ENCODE data around the gene P4HB. TPM values are rescaled to one million over a fixed set of nuclear protein-coding genes. Genes with fewer than 3 reads are reported as not detected.
A peak's percentile ranks its signal among the peaks of the same experiment; 100 is the strongest.
"Not testable (repeated sequence)": the region's sequence is repeated elsewhere in the genome, so short reads cannot be mapped to it uniquely, and the experiment has no call there.

The P4HB gene
- total RNA-seq, 4 donors from 2014 or later: 497 to 717 (median 621) TPM

DNA sequence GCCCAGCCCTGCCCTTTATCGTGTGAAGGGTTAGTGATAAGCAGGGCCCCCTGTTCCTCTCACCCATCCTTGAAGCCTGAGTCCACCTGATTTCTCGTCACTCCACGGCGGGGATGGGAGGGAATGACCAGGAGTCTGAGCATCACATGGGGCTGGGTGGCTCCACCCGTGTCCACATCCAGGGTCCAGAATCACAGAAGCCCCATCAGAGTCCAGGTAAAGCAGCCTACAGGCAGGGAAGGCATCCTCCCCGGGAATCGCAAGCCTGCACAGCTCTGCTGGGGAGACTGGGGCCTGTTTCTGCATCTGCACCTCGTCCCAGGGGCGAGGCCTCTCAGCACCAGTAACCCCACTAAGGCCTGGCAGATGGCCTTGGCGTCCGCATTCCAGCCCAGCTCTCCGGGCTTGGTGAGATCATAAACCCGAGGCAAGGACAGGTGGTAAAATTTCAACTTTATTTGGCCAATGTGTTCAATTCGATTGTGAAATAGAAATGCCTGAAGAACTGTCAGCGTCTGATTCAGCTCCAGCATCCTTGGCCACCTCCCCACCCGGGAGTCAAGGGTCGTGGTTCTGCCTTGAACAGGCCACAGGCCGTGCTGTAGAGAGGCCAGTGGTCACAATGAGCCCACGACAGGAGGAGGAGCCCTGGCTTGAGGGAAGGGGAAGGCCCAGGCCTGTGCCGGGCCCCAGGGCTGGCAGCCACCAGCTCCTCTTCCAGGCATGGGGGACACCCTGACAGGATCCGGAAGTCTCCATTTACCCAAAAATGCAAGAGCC lies 17.4 kb downstream of the P4HB start:
- peak; percentile 3 to 16 for ATAC-seq
- Histone ChIP-seq H3K27ac (peak overlapping the region; percentile 98 to 99 (median 99)), H3K36me3 (peaks cover 0 to 48% of the 10 kb centered on the region in 2 donors), H3K9me3 (no peaks in the 10 kb centered on the region), H3K4me3 (no peak overlapping the region), H3K27me3 (no peaks in the 10 kb centered on the region), H3K4me1 (peaks cover 53% of the 10 kb centered on the region in 2 donors)
- in situ Hi-C loops (cut with MboI; ENCODE audit: low sequenced_read_pairs in 4 of 4) (no loop called here), intact Hi-C loops (cut with DNase I; ENCODE audit: low total_unique reads) (no loop called here)
- peak in 1 of 2 donors; percentile 13 for TF ChIP-seq POLR2A (IDR thresholded peaks at IDR 0.05)
- TF ChIP-seq, protein P1, sequence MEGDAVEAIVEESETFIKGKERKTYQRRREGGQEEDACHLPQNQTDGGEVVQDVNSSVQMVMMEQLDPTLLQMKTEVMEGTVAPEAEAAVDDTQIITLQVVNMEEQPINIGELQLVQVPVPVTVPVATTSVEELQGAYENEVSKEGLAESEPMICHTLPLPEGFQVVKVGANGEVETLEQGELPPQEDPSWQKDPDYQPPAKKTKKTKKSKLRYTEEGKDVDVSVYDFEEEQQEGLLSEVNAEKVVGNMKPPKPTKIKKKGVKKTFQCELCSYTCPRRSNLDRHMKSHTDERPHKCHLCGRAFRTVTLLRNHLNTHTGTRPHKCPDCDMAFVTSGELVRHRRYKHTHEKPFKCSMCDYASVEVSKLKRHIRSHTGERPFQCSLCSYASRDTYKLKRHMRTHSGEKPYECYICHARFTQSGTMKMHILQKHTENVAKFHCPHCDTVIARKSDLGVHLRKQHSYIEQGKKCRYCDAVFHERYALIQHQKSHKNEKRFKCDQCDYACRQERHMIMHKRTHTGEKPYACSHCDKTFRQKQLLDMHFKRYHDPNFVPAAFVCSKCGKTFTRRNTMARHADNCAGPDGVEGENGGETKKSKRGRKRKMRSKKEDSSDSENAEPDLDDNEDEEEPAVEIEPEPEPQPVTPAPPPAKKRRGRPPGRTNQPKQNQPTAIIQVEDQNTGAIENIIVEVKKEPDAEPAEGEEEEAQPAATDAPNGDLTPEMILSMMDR (IDR thresholded peaks at IDR 0.05 in 4 of 5, conservative IDR thresholded peaks at IDR 0.05 in 1 of 5): no peak
- DNase-seq: peak in 1 of 2 donors; percentile 72

DNA sequence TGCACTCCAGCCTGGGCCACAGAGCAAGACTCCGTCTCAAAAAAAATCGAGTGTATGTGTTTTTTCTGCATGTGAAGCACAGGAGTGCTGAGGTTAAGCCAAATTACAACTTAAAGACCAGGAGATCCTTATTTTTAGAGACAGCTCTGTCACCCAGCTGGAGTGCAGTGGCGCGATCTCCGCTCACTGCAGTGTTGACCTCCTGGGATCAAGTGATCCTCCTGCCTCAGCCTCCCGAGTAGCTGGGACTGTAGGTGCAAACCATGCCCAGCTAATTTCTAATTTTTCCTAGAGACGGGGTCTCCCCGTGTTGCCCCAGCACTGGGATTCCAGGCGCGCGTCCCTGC lies 18.0 kb downstream of the P4HB start:
- no peak for TF ChIP-seq POLR2A (IDR thresholded peaks at IDR 0.05)
- TF ChIP-seq, protein P1 (IDR thresholded peaks at IDR 0.05 in 4 of 5, conservative IDR thresholded peaks at IDR 0.05 in 1 of 5): no peak
- intact Hi-C loops (cut with DNase I; ENCODE audit: low total_unique reads): no loop called here
- H3K4me3 ChIP-seq: no peak overlapping the region
- peaks cover 57 to 59% of the 10 kb centered on the region in 2 donors for H3K4me1 ChIP-seq
- ATAC-seq: no peak
- in situ Hi-C loops (cut with MboI; ENCODE audit: low sequenced_read_pairs in 4 of 4): no loop called here
- H3K9me3 ChIP-seq: no peaks in the 10 kb centered on the region
- H3K27ac ChIP-seq: peak overlapping the region; percentile 98 to 99 (median 99)
- no peak for DNase-seq
- H3K36me3 ChIP-seq: peaks cover 0 to 42% of the 10 kb centered on the region in 2 donors
- no peaks in the 10 kb centered on the region for H3K27me3 ChIP-seq

DNA sequence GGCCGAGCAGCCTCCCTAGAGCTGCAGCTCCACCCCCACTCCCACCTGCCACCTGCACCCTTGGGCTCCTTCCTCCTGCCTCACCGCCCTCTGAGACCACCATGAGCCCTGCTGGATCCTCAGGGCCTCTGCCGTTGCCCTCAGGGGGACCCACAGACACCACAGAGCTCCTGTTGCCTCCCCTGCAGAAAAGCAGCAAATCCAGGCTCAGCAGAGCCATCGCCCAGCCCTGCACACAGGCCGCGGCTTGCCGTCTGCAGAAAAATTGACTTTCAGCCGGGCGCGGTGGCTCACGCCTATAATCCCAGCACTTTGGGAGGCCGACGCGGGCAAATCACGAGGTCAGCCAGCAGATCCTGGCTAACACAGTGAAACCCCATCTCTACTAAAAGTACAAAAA lies 18.5 kb downstream of the P4HB start:
- peaks cover 0 to 37% of the 10 kb centered on the region in 2 donors for H3K36me3 ChIP-seq
- ATAC-seq (no peak), DNase-seq (no peak)
- H3K27ac ChIP-seq: peak overlapping the region; percentile 98 to 99 (median 99)
- intact Hi-C loops (cut with DNase I; ENCODE audit: low total_unique reads): loop anchor here (1.0 to 2.0 kb wide), 2 partner anchors 19 to 45 kb away; no protein-coding TSS in a partner anchor
- H3K4me3 ChIP-seq: peak overlapping the region in 1 of 4 donors; percentile 40
- H3K9me3 ChIP-seq: no peaks in the 10 kb centered on the region
- in situ Hi-C loops (cut with MboI; ENCODE audit: low sequenced_read_pairs in 4 of 4): no loop called here
- no peak for TF ChIP-seq POLR2A (IDR thresholded peaks at IDR 0.05)
- TF ChIP-seq, protein P1 (IDR thresholded peaks at IDR 0.05 in 4 of 5, conservative IDR thresholded peaks at IDR 0.05 in 1 of 5): no peak
- peaks cover 62 to 64% of the 10 kb centered on the region in 2 donors for H3K4me1 ChIP-seq
- H3K27me3 ChIP-seq: no peaks in the 10 kb centered on the region

DNA sequence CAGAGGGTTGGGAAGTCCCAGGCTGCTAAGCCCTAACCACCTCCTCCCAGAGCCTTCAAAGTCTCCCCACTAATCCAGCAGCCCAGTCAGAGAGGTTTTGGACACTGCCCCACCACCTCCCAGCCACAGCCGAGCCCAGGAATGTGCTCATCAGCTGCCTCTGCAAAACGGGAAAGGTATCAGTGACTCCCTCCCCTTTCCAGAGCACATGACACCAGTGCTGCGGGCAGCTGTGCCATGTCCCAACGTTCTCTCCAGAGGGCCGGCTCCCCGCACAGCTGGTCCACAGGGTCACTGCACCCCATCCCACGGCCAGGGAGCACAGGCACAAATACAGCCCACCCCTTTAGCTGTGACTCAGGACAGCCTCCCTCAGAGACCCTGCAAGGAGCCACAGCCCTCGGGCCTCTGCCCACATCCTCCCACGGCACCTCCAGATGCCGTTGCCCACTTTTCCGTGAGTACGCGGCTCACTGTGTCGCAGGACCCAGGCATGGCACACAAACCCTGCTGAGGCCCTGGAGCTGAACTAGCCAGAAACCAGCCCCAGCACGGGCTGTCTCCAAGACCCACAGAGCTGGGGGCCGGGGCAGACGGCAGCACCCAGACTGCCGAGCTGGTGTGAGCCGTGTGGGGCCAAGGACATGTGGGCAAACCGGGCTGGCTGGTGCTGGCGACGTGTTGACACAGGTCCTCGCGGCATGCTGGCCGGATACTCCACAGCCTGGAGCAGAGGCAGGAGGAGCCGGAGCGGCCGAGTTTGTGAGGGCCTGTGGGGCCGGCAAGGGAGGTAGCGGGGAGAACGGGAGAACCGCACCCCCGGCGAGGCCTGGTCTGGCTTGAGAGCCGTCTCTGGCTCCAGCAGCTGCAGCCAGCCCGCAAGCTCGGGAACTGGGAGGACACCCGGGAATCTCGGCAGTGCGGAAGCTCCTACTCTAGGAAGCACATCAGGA lies 19.2 kb downstream of the P4HB start:
- TF ChIP-seq POLR2A (IDR thresholded peaks at IDR 0.05): peak; percentile 75 to 86
- TF ChIP-seq, protein P1 (IDR thresholded peaks at IDR 0.05 in 4 of 5, conservative IDR thresholded peaks at IDR 0.05 in 1 of 5): no peak
- H3K36me3 ChIP-seq: peaks cover 0 to 29% of the 10 kb centered on the region in 2 donors
- peak; percentile 70 for ATAC-seq

DNA sequence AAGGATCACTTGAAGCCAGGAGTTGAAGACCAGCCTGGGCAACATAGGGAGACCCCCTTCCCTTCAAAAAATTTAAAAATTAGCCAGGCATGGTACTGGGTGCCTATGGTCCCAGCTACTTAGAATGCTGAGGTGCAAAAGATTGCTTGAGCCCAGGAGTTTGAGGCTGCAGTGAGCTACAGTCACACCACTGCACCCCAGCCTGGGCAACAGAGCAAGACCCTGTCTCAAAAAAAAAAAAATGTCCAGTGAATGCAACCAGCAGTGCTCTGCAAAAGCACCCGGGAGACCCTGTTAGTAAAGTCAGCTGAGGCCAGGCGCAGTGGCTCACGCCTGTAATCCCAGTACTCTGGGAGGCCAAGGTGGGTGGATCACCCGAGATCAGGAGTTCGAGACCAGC lies 20.3 kb downstream of the P4HB start:
- H3K27me3 ChIP-seq; H3K9me3 ChIP-seq; H3K4me3 ChIP-seq; ATAC-seq; DNase-seq; in situ Hi-C loops (cut with MboI; ENCODE audit: low sequenced_read_pairs in 4 of 4): not testable (repeated sequence)
- Histone ChIP-seq H3K36me3 (peaks cover 0 to 19% of the 10 kb centered on the region in 2 donors), H3K27ac (peak overlapping the region; percentile 98 to 99 (median 99)), H3K4me1 (peaks cover 69 to 74% of the 10 kb centered on the region in 2 donors)
- intact Hi-C loops (cut with DNase I; ENCODE audit: low total_unique reads): loop anchor here (2.0 kb wide), 1 partner anchor 47 kb away; no protein-coding TSS in a partner anchor

More for the DNA sequence above, 19.2 kb downstream of the P4HB start:
- no peaks in the 10 kb centered on the region for H3K27me3 ChIP-seq
- peak overlapping the region; percentile 98 to 99 (median 99) for H3K27ac ChIP-seq
- in situ Hi-C loops (cut with MboI; ENCODE audit: low sequenced_read_pairs in 4 of 4): no loop called here
- H3K9me3 ChIP-seq: no peaks in the 10 kb centered on the region
- peak overlapping the region; percentile 25 to 50 (median 38) for H3K4me3 ChIP-seq
- peaks cover 64 to 67% of the 10 kb centered on the region in 2 donors for H3K4me1 ChIP-seq
- DNase-seq: peak; percentile 88 to 93
- intact Hi-C loops (cut with DNase I; ENCODE audit: low total_unique reads): loop anchor here (1.0 to 2.0 kb wide), 2 partner anchors 20 to 46 kb away; no protein-coding TSS in a partner anchor

Measured in gastrocnemius medialis (tissue), 4 donors.